Esophagus muscularis mucosa (tissue), 3 donors: Measurements from ENCODE around the gene SLC5A4.
A peak's percentile ranks its signal among the peaks of the same experiment; 100 is the strongest.

Source experiments
- POLR2A ChIP-seq: fragments of 450-650 bp; IDR thresholded peaks from one replicate; pipeline ENCODE4 v1.6.1; 2017; ENCODE audit warnings: antibody characterized with exemption, moderate library complexity, mild to moderate bottlenecking, low read depth
- POLR2AphosphoS5 ChIP-seq, 2 donors: sonication (generic); formaldehyde crosslinking; IDR thresholded peaks; one replicate each; pipeline ENCODE4 v1.6.1; 2017; ENCODE audit warnings: antibody characterized with exemption in 2 of 2
- TF ChIP-seq, protein P1 (sequence below), 3 experiments: fragments of 200-600 bp in 2 of 3; fragments of 450-650 bp in 1 of 3; sonication (generic) in 2 of 3; IDR thresholded peaks; one replicate each; pipeline ENCODE4 v1.5.1; 2017 to 2019; ENCODE audit warnings: antibody characterized with exemption in 3 of 3, mild to moderate bottlenecking in 2 of 3, moderate library complexity in 1 of 3

DNA sequence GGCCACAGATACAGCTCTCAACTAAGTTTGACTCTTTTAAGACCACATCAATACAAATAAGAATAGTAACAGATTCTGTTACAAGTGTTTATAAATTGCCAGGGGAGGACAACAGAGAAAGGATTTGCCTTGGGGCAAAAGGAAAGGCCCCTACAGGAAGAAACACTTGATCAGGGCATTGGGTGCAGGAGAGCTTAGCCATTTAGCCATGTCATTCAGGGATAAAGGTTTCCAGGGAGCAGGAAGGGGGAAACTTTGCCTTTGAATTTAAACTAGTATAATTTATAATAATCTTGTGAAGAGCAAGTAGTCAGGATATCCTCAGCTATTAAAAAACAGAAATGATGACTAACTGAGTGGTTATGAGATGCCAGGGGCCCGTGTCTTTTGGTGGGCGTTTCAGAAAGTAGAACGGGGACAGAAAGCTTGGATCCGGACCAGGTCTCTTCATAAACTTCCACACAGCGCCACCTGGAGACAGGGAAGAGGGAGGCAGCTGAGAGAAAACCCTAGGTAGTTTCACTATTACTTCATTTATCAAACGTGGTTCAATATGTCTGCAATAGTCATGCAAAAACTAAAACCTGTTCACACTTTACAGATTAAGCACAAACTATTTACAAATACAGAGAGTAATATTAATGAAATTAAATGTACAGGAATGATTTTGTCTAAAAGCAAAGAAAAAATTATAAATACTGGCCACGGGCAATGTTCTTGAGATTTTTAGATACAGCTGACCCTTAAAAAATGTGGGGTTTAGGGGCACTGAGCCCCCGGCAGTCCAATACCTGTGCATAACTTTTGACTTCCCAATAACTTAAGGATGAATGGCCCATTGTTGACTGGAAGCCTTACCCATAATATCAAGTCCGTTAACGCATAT lies 11.0 kb upstream of the SLC5A4 start:
- TF ChIP-seq POLR2AphosphoS5 (IDR thresholded peaks at IDR 0.05) = no peak
- TF ChIP-seq, protein P1, sequence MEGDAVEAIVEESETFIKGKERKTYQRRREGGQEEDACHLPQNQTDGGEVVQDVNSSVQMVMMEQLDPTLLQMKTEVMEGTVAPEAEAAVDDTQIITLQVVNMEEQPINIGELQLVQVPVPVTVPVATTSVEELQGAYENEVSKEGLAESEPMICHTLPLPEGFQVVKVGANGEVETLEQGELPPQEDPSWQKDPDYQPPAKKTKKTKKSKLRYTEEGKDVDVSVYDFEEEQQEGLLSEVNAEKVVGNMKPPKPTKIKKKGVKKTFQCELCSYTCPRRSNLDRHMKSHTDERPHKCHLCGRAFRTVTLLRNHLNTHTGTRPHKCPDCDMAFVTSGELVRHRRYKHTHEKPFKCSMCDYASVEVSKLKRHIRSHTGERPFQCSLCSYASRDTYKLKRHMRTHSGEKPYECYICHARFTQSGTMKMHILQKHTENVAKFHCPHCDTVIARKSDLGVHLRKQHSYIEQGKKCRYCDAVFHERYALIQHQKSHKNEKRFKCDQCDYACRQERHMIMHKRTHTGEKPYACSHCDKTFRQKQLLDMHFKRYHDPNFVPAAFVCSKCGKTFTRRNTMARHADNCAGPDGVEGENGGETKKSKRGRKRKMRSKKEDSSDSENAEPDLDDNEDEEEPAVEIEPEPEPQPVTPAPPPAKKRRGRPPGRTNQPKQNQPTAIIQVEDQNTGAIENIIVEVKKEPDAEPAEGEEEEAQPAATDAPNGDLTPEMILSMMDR (IDR thresholded peaks at IDR 0.05) = peak; percentile 80 to 86 (median 85)
- no peak for TF ChIP-seq POLR2A
